ENCODE results near the gene NHLRC4. TPM values are rescaled to one million over a fixed set of nuclear protein-coding genes. Genes with fewer than 3 reads are reported as not detected.

NHLRC4 gene
- polyA plus RNA-seq, 4 donors, result 7.3 to 13.7 (median 8.3) TPM

DNA sequence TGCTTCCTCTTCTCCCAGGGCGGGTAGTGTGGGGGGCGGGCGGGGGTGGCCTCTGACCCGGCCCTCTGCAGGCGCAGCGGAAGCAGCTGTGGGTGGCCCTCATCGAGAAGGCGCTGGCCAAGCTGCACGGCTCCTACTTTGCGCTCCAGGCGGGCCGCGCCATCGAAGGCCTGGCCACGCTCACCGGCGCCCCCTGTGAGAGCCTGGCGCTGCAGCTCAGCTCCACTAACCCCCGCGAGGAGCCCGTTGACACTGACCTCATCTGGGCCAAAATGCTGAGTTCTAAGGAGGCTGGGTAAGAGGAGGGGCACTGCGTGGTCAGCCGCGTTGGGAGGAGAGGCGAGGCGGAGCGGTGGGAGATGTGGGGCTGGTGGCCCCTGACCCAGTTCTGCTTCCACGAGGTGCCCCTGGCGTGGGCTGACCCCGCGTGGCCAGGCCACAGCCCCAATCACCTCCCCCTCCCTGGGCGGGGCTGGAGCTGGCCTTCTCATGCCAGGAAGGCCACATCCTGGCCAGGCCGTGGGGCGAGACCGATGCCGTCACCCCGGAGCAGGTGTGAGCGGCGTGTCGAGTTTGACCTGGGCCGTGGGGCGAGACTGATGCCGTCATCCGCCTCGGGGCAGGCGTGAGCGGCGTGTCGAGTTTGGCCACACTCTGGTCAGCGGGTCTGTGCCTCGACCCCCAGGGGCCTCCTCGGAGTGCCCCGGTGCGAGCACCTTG is 17.1 kb upstream of the NHLRC4 start:
- DNase-seq (ENCODE audit: low read depth in 4 of 4, low spot score in 2 of 4), result no peak

DNA sequence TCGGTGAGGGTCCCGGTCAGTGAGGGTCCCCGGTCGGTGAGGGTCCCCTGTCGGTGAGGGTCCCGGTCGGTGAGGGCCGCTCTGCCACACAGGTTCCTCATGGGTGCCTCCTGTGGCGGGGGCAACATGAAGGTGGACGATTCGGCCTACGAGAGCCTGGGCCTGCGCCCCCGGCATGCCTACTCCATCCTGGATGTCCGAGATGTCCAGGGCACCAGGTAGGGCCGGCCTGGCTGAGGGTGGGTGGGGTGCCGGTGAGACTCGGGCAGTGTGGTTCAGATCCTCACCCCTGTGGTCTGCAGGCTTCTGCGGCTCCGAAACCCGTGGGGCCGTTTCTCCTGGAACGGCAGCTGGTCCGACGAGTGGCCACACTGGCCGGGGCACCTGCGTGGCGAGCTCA is 15.6 kb upstream of the NHLRC4 start:
- no peak for DNase-seq (ENCODE audit: low read depth in 4 of 4, low spot score in 2 of 4)

- no peak for DNase-seq (ENCODE audit: low read depth in 4 of 4, low spot score in 2 of 4)
Observed at GRCh38 chr16:552171-552570, 14.6 kb upstream of the NHLRC4 start.

GRCh38 chr16:553601-554296 is 13.1 kb upstream of the NHLRC4 start:
- DNase-seq (ENCODE audit: low read depth in 4 of 4, low spot score in 2 of 4), result no peak

GRCh38 chr16:554297-554621 is 12.5 kb upstream of the NHLRC4 start:
- DNase-seq (ENCODE audit: low read depth in 4 of 4, low spot score in 2 of 4), result no peak

- no peak for DNase-seq (ENCODE audit: low read depth in 4 of 4, low spot score in 2 of 4)
Observed at GRCh38 chr16:554640-555365, 12.0 kb upstream of the NHLRC4 start.

DNA sequence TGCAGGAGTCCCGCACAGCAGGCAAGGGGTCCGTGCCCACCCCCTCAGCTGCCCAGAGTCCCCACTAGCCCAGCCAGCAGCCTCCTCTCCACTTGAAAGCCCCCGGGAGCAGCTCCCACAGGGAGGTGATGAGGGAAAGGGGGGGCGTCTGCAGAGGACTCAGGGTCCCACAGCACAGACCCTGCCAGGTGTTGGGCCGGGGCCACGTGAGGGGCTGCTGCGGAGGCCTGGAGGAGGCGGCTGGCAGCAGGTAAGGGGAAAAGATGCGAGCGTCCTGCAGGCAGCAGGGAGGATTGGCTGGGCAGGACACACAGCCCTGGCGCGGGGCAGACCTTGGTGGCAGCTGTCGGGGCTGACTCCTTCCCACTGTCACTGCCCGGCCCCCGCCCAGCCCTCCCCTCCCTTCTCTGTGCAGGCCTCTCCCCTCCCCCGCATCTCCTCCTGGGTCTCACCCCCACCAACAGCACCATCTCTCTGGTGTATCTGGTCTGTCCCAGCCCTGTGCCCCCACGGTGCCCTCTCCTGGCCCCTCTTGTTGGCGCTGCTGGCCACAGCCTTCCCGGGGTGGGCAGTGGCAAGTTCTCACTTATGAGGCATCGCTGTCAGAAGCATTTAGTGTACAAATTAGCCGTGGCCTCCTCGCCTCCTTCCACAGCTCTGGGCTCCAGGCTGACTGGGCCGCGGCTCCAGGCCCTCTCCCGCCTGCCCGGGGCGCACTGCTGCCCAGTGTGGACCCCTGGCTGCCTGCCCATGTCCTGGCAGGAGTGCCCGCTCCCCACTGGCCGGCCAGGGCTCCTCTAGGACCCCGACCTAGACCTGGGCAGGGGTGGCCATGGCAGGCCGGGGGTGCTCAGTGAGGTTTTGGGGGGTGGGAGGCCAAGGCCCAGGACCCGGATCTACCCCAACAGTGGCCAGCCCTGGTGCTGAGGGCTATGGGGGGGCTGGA is 11.0 kb upstream of the NHLRC4 start:
- DNase-seq (ENCODE audit: low read depth in 4 of 4, low spot score in 2 of 4), result no peak

DNA sequence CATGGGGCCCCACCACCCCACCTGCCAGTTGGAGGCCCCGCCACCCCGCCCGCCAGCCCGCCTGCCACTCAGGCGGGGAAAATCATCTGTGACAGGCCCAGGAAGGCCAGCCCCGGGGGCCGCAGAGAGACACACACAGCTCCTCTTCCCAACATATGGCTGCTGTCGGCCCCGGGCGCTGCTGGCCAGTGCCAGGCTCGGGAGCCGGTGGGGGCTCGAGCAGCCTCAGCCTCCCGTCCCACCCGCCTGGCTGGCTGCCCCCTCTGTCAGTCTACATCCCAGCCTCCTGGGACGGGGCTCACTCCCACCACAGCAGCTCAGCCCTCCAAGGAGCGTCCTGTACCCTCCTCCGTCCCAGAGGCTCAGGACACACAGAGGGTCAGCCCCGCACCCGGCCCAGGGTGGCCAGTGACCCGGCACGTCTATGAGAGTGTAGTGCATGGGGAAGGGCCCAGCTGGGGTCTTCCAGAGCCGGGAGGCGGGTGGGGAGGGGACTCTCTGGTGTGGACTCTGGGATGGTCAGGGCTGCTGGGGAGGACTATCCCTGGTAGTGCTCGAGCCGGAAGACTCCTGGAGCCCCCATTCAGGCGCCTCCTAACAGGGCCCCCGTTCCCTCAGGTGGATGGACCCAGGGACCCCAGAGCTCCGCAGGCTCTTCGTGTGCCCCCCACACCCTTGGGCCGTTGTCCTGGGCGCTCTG is 10.2 kb upstream of the NHLRC4 start:
- DNase-seq (ENCODE audit: low read depth in 4 of 4, low spot score in 2 of 4), result no peak

DNA sequence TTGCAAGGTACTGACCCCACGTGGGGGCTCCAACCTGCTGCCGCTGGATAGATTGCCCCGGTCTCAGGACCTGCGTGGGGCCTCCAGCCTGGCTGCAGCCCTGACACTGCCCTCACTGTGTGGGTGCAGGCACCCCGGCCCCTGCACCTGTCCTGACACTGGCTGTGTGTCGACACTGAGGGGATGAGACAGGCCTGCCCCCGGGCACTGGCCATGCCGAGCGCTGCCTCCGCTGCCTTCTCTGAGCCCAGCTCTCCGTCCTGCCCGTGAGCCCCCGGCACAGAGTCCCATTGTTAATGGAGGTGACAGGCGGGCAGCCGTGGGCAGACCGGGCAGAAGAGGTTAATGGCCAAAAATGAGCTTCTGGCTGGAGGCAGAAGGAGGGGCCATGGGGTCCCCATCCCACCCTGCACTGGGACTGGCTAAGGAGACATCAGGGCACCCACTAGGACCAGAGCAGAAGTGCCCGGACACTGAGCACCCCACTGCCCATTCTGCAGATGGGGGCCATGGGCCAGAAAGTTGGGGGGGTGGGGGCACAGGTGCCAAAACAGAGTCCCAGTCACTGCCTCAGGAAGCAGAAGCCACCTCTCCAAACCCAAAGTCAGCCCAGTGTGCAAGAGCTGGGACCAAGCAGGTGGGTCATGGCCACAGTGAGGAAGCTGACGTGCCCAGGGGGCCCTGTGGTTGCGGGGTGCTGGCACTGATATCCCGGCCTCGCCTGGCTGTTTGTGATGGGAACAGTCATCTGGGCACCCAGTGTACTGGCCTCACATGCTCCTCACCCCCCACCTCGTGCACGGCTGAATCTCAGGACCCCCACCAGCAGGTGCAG is 9.1 kb upstream of the NHLRC4 start:
- no peak for DNase-seq (ENCODE audit: low read depth in 4 of 4, low spot score in 2 of 4)

DNA sequence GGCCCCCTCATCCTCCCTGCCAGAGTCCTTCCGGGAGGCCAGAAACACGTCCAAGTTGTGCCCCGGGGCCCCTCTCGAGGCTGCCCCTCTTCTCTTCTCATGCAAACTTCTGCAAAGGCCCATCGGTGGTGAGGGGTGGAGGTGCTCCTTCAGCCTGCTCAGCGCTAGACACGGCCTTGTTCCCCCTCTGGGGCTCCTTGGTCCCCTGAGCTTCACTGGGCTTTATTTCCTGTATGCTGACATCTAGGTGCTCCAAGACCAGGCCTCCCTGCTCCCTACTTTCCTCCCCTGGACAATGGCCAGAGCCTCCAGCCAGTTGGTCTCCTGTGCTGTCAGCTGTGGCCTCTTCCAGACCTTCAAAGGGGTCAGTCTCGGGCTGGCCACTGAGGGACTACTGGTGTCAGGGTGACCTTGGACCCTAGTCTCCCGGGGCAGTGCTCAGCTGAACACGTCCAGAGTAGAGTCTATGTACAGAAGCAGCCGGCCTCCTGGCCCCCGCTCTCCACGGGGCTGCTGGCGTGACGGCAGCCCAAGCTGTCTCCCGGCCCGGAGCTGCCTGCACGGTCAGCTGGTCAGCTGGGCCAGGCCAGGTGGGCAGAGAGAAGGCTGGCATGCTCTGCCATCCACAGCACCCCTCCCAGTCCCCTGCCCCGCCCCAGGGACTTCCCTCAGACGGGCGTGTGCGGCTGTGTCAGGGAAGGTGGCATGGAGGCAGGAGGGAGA is 8.3 kb upstream of the NHLRC4 start:
- no peak for DNase-seq (ENCODE audit: low read depth in 4 of 4, low spot score in 2 of 4)

DNA sequence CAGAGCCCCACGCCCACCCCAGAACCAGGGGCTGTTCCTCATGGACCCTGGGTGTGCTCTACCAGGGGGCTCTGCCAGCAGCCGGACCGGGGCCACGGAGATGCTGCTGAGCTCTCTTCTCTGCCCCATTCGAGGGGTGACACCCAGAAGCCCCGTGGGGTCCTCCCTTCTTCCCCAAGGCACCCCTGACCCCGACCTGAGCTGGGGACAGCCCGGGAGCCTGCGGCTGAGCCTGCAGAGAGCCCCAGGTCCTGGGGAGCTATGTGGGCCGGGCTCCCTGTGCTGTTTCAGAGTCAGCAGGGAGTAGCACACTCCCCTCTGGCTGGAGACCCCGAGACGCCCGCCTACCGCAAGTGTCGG is 7.8 kb upstream of the NHLRC4 start:
- DNase-seq (ENCODE audit: low read depth in 4 of 4, low spot score in 2 of 4), result no peak

DNA sequence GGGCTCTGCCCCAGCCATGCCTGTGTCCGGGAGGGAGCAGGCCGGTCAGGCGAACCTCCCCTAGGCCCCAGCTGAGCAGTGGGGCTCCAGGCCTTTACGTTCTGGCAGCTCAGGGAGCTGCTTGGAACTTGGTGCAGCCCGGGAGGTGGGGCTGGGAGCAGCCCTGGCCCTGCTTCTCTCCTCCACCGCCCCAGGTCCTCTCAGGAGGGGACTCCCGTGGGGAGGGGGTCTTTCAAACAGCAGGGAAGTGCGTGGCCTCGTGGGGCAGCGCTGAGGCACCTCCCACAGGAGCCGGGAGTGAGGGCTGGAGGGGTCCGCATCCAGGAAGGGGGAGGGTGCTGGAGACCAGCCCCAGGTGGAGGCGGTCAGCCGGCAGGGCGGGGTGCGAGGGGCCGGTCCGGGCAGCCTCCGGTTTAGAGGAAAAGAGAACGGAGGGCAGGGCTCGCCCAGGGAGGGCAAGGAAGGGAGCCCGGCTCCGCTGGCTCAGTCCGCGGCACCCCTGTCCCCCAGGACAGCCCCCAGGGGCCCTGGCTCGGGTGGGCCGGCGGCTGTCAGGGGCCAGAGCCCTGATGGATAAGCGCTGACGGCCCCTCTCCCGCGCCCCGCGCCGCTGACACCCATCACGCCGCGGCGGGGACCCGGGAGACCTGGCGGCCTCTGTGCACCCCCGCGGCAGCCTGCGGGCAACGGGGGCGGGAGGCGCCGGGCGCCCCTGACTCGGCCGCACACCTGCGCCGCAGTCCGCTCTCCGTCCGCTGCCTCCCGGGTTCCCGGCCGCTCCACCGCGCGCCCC is 7.2 kb upstream of the NHLRC4 start:
- no peak for DNase-seq (ENCODE audit: low read depth in 4 of 4, low spot score in 2 of 4)

GRCh38 chr16:560204-560700 is 6.6 kb upstream of the NHLRC4 start, which contains the start of gene PRR35:
PRR35 (plus strand) TSS chr16:560394; CDS start chr16:563295, 2,901 bp downstream.
- no peak for DNase-seq (ENCODE audit: low read depth in 4 of 4, low spot score in 2 of 4)

GRCh38 chr16:560701-561412 is 5.9 kb upstream of the NHLRC4 start:
- no peak for DNase-seq (ENCODE audit: low read depth in 4 of 4, low spot score in 2 of 4)

DNA sequence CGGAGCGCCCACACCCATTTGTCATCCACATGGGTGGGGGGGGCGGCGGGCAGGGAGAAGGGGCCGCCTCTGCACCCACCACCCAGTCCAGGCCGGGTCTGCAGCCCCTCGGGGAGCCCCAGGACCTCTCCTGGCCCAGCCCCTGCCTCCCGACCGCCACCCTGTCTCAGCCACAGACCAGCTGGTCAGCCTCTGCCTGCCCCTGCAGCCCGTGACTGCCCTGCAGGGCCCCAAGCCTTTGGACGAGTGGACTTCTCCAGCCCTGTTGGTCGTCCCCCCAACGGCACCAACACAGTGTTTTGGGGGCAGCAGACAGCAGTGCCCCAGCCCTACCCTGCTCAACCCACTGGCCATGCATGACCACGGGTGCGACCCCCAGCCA is 5.4 kb upstream of the NHLRC4 start:
- DNase-seq (ENCODE audit: low read depth in 4 of 4, low spot score in 2 of 4), result no peak

DNA sequence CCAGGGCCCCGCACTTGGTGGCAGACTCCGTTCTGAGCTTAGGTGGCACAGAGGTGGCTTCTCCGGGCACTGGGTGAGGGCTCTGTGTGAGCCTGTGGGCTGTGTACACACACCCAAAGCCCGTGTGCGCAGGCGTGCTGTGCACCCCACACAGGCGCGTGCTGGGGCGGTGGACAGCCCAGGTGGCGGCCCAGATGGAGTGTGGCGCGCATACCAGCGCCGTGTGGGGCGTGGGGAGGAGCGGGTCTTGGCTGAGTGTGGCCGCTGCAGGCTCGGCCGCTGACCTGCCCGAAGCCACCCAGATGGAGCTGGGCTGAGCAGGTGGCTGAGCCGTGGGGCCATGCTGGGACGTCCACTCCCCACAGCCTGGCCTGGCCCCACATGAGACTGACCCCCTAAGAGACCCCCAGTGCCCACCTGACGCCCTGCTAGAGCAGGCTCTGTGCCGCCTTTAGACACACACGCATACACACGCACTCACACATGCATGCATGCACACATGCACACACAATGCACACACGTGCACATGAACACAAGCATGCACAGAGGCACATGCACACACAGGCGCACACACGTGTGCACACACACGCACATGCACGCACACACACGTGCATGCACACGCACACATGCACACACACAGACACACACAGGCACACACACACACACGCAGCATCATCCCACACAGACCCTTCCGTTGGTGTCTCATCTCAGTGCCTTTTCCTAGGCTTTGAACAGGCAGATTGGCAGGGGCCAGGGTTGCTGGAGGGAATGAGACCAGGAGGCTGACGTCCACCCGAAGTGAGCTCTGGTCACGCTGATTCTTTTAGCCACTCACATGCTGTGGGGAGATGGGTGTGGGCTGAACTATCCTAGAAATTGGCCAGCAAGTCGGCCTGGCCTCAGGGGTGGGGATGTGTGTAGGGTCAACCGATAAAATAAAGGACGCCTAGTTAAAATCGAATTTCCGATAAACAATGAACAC is 4.6 kb upstream of the NHLRC4 start:
- DNase-seq (ENCODE audit: low read depth in 4 of 4, low spot score in 2 of 4), result no peak

Measured in left renal cortex interstitium (tissue), 4 donors.